ENCODE measurements around the gene ICA1. TPM values are rescaled to one million over a fixed set of nuclear protein-coding genes. Genes with fewer than 3 reads are reported as not detected.

ICA1 gene
- total and polyA plus RNA-seq, 2 donors (not counting 3 experiments of a cell fraction or from before 2014, with no cell fraction given): 19.0 to 47.1 TPM

DNA sequence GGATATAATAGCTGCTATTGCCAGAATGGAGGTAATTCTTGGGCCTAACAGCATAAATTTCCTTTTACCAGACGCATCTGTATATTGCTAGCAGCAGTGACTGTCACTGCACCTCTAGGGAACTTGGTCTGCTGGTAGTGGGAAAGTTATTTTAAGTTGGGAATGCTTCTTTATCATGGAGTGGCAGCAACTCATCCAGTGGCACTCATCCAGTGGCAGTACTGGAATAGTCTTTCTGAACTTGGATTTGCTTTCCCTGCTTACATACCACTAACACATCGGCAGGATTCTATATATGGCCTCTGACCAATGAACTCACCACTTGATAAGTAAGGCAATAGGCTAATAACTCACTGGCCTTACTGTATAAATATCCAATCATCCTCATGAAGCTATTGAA, 22.0 kb upstream of the ICA1 start:
- no peak overlapping the region for H3K27ac ChIP-seq (ENCODE audit: insufficient read depth, low read depth, low read length)
- ChIA-PET POLR2A (no interaction called here), CTCF (interaction anchor here (2.4 kb wide), 1 partner anchor 12 kb away, joined by 11 read pairs; no protein-coding TSS in a partner anchor)
- no peaks in the 10 kb centered on the region for H3K4me1 ChIP-seq (ENCODE audit: control insufficient read depth, extremely low read depth, insufficient read depth, low read length)
- H4K20me1 ChIP-seq (replicated peaks; ENCODE audit: control insufficient read depth, extremely low read depth, insufficient read depth, low read length): no peaks in the 10 kb centered on the region
- intact Hi-C loops (cut with micrococcal nuclease) (no loop called here), dilution Hi-C loops (cut with MboI; ENCODE audit: extremely low pct_ligation_motif_present, low sequenced_read_pairs) (no loop called here)
- no peak overlapping the region for H3K4me2 ChIP-seq (ENCODE audit: insufficient read depth, low read length)
- no TSS peak for BruUV-seq (replicated peaks)
- no peaks in the 10 kb centered on the region for H3K79me2 ChIP-seq (ENCODE audit: control insufficient read depth, insufficient read depth, low read length)
- H2AFZ ChIP-seq (ENCODE audit: low read depth, low read length): no peak overlapping the region
- H3K9ac ChIP-seq (replicated peaks; ENCODE audit: extremely low read depth, insufficient read depth, low read length): no peak overlapping the region
- no peak for FAIRE-seq
- H3K27me3 ChIP-seq (ENCODE audit: control insufficient read depth in 2 of 2, insufficient read depth in 2 of 2, low read length in 2 of 2): peaks cover 0 to 2% of the 10 kb centered on the region in 2 experiments
- no peaks in the 10 kb centered on the region for H3K9me1 ChIP-seq (replicated peaks; ENCODE audit: control insufficient read depth, extremely low read depth, insufficient read depth, low read length)
- no peaks in the 10 kb centered on the region for H3K9me3 ChIP-seq (replicated peaks; ENCODE audit: control insufficient read depth, insufficient read depth, low read length)
- no peaks in the 10 kb centered on the region for H3K36me3 ChIP-seq (ENCODE audit: control insufficient read depth in 2 of 2, extremely low read depth in 1 of 2, insufficient read depth in 2 of 2, low read length in 2 of 2)
- DNase-seq (ENCODE audit: low read depth, low spot score): no peak
- H3K4me3 ChIP-seq (replicated peaks in 1 of 3; ENCODE audit: insufficient read depth in 1 of 3, low read depth in 1 of 3, low read length in 3 of 3): no peak overlapping the region
- TF ChIP-seq FOS (IDR thresholded peaks at IDR 0.05; ENCODE audit: borderline replicate concordance, insufficient read depth, low read length) (no peak), EZH2 (IDR thresholded peaks at IDR 0.05; ENCODE audit: borderline replicate concordance, low read depth, low read length, severe bottlenecking) (no peak), GATA2 (IDR thresholded peaks at IDR 0.05; ENCODE audit: insufficient read depth, insufficient read length, low read depth, low read length) (no peak), MYC (IDR thresholded peaks at IDR 0.05; ENCODE audit: low read depth, low read length) (no peak), POLR2AphosphoS5 (IDR thresholded peaks at IDR 0.05; ENCODE audit: insufficient read depth, low read depth, low read length) (no peak), JUN (IDR thresholded peaks at IDR 0.05; ENCODE audit: borderline replicate concordance, insufficient read depth, insufficient read length, low read depth) (no peak), POLR2A (IDR thresholded peaks at IDR 0.05; ENCODE audit: low read depth, low read length) (no peak)
- TF ChIP-seq, protein P1, sequence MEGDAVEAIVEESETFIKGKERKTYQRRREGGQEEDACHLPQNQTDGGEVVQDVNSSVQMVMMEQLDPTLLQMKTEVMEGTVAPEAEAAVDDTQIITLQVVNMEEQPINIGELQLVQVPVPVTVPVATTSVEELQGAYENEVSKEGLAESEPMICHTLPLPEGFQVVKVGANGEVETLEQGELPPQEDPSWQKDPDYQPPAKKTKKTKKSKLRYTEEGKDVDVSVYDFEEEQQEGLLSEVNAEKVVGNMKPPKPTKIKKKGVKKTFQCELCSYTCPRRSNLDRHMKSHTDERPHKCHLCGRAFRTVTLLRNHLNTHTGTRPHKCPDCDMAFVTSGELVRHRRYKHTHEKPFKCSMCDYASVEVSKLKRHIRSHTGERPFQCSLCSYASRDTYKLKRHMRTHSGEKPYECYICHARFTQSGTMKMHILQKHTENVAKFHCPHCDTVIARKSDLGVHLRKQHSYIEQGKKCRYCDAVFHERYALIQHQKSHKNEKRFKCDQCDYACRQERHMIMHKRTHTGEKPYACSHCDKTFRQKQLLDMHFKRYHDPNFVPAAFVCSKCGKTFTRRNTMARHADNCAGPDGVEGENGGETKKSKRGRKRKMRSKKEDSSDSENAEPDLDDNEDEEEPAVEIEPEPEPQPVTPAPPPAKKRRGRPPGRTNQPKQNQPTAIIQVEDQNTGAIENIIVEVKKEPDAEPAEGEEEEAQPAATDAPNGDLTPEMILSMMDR (IDR thresholded peaks at IDR 0.05; ENCODE audit: extremely low read depth in 1 of 2, insufficient read depth in 1 of 2, low read depth in 1 of 2, low read length in 2 of 2): no peak
- TF ChIP-seq, protein P2, sequence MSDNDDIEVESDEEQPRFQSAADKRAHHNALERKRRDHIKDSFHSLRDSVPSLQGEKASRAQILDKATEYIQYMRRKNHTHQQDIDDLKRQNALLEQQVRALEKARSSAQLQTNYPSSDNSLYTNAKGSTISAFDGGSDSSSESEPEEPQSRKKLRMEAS (IDR thresholded peaks at IDR 0.05; ENCODE audit: insufficient read depth, insufficient read length): no peak

All from endothelial cell of umbilical vein (primary cell).